Calu3 (cell line): ENCODE results near the gene EIF2AK3. TPM values are rescaled to one million over a fixed set of nuclear protein-coding genes. Genes with fewer than 3 reads are reported as not detected.

Experiments used
- BruUV-seq: library from RNA; stranded (reverse); fragments of 400-500 nt; replicated peaks from 2 replicates; lab custom pipeline; 2021; lab: Mats Ljungman, UMichigan
- CTCF ChIA-PET: fragments of 300-600 bp; sonication (Branson Sonifier 250); formaldehyde crosslinking; loops from one replicate; lab custom pipeline; 2022; ENCODE audit warnings: antibody characterized with exemption; lab: Charles Lee
- DNase-seq: peaks from one replicate; pipeline ENCODE4 v3.0.0; 2022
- H3K27ac Mint-ChIP-seq: one replicate; pipeline ENCODE4 v1.8.0; 2022; ENCODE audit warnings: mixed read lengths; ENCODE audit not compliant: unreplicated experiment
- H3K27me3 Mint-ChIP-seq: one replicate; pipeline ENCODE4 v1.8.0; 2022; ENCODE audit warnings: mixed read lengths; ENCODE audit not compliant: unreplicated experiment
- H3K36me3 Mint-ChIP-seq: one replicate; pipeline ENCODE4 v1.8.0; 2022; ENCODE audit warnings: mild to moderate bottlenecking, moderate library complexity, mixed read lengths; ENCODE audit not compliant: insufficient read depth, unreplicated experiment
- H3K4me1 Mint-ChIP-seq: one replicate; pipeline ENCODE4 v1.8.0; 2022; ENCODE audit warnings: mild to moderate bottlenecking, low read depth, mixed read lengths; ENCODE audit not compliant: unreplicated experiment
- H3K4me3 Mint-ChIP-seq: one replicate; pipeline ENCODE4 v1.8.0; 2022; ENCODE audit warnings: mild to moderate bottlenecking, low read depth, moderate library complexity, mixed read lengths; ENCODE audit not compliant: unreplicated experiment
- H3K9me3 Mint-ChIP-seq: one replicate; pipeline ENCODE4 v1.8.0; 2022; ENCODE audit warnings: low read depth, mixed read lengths; ENCODE audit not compliant: unreplicated experiment
- CTCF ChIP-seq: fragments of 200-600 bp; IDR thresholded peaks from one replicate; pipeline ENCODE4 v1.8.0; 2022; ENCODE audit warnings: antibody characterized with exemption; ENCODE audit not compliant: unreplicated experiment
- intact Hi-C: fragments of 100-400 bp; cut with micrococcal nuclease; formaldehyde crosslinking; loops from one replicate; pipeline ENCODE4 v1.10.0; 2022; ENCODE audit not compliant: unreplicated experiment
- total RNA-seq: library from RNA; stranded (reverse); gene quantifications from 2 replicates; pipeline ENCODE4 v1.2.3, GENCODE V29; 2022

EIF2AK3 gene
- total RNA-seq, 1 experiment from 2014 or later: 17.4 TPM

- TF ChIP-seq CTCF: no peak
- Mint-ChIP-seq H3K36me3 (peaks cover 14% of the 10 kb centered on the region), H3K27me3 (no peaks in the 10 kb centered on the region), H3K27ac (no peak overlapping the region), H3K9me3 (no peaks in the 10 kb centered on the region), H3K4me1 (no peaks in the 10 kb centered on the region), H3K4me3 (no peak overlapping the region)
- no peak for DNase-seq
- intact Hi-C loops: no loop called here
- BruUV-seq: no TSS peak
- CTCF ChIA-PET: no interaction called here
Measured at GRCh38 chr2:88580088-88580487, 47.2 kb downstream of the EIF2AK3 start.

- H3K27ac Mint-ChIP-seq: no peak overlapping the region
- no peaks in the 10 kb centered on the region for H3K27me3 Mint-ChIP-seq
- DNase-seq: no peak
- H3K9me3 Mint-ChIP-seq: no peaks in the 10 kb centered on the region
- H3K4me3 Mint-ChIP-seq: no peak overlapping the region
- CTCF ChIA-PET: no interaction called here
- intact Hi-C loops: no loop called here
- no peak for TF ChIP-seq CTCF
- BruUV-seq: no TSS peak
- no peaks in the 10 kb centered on the region for H3K4me1 Mint-ChIP-seq
- H3K36me3 Mint-ChIP-seq: peaks cover 15% of the 10 kb centered on the region
Measured at GRCh38 chr2:88575630-88576029, 51.6 kb downstream of the EIF2AK3 start.

GRCh38 chr2:88575051-88575450 is 52.2 kb downstream of the EIF2AK3 start:
- no peaks in the 10 kb centered on the region for H3K4me1 Mint-ChIP-seq
- CTCF ChIA-PET: no interaction called here
- TF ChIP-seq CTCF: no peak
- DNase-seq: no peak
- no peaks in the 10 kb centered on the region for H3K27me3 Mint-ChIP-seq
- intact Hi-C loops: no loop called here
- H3K9me3 Mint-ChIP-seq: no peaks in the 10 kb centered on the region
- BruUV-seq: no TSS peak
- peaks cover 15% of the 10 kb centered on the region for H3K36me3 Mint-ChIP-seq
- H3K4me3 Mint-ChIP-seq: no peak overlapping the region
- no peak overlapping the region for H3K27ac Mint-ChIP-seq

GRCh38 chr2:88574445-88574844 is 52.8 kb downstream of the EIF2AK3 start:
- H3K27ac Mint-ChIP-seq: no peak overlapping the region
- DNase-seq: no peak
- TF ChIP-seq CTCF: no peak
- no TSS peak for BruUV-seq
- no peaks in the 10 kb centered on the region for H3K27me3 Mint-ChIP-seq
- H3K4me1 Mint-ChIP-seq: no peaks in the 10 kb centered on the region
- peaks cover 15% of the 10 kb centered on the region for H3K36me3 Mint-ChIP-seq
- H3K4me3 Mint-ChIP-seq: no peak overlapping the region
- no peaks in the 10 kb centered on the region for H3K9me3 Mint-ChIP-seq
- intact Hi-C loops: no loop called here
- CTCF ChIA-PET: no interaction called here
